CD4-positive, alpha-beta T cell treated with Interleukin-4 for 4 hours (primary cell): Measurements from ENCODE around the gene FAM221A.
"Not testable (repeated sequence)": the region's sequence is repeated elsewhere in the genome, so short reads cannot be mapped to it uniquely, and the experiment has no call there.

Experiments used
- DNase-seq: peaks from one replicate; pipeline ENCODE4 v3.0.0-alpha.2; 2020

FAM221A gene

DNA sequence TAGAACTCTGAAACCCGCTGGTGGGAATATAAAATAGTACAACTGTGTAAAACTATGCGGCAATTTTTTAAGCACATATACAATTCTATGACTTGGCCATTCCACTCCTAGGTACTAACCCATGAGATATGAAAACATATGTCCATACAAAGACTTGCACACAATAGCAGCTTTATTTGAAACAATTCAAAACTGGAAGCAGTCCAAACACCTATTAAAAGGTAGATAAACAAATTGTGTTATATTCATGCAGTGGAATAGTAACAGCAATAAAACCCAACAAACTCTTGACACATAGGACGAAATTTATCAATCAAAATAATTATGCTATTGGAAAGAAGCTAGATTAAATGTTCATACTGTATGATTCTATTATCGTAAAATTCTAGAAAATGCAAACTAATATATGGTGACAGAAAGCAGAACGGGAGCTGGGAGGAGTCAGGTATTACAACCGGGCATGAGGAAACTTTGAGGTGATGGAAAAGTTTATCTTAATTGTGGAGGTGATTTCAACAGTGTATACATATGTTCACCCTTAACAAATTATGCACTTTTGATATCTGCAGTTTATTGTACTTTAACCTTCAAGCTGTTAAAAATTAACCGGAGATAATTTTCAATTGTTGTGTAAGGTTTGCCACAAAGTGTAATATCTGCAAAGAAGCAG, 29.2 kb downstream of the FAM221A start:
- no peak for DNase-seq

DNA sequence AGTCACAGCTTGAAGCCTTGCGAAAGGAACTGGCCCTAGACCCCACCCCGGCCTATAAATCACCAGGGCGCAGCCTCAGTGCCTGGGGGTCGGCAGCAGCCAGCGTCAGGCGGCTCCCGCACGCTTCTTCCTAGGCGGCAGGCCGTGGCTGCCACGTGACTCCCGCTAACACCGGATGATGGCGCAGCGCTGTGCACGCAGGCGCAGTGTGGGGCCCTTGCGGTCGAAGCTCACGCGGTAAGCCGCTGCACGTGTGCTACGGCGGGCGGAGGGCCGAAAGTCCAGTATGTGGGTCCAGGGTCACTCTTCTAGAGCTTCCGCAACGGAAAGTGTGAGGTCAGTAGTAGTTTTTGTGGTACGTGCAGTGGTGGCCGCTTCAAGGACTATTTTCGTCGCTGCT, 30.0 kb downstream of the FAM221A start, which contains the start of gene STK31:
TSS of gene STK31 (plus strand) at position 220 of the 400 bp plus-strand sequence. CDS start at position 287, 67 bp downstream.
- no peak for DNase-seq

GRCh38 chr7:23712368-23713284, 32.6 kb downstream of the FAM221A start:
- peak; percentile 59 for DNase-seq

- DNase-seq: no peak
Observed at GRCh38 chr7:23713285-23714149, 33.5 kb downstream of the FAM221A start.

- no peak for DNase-seq
Observed at GRCh38 chr7:23714150-23714464, 34.1 kb downstream of the FAM221A start.

DNA sequence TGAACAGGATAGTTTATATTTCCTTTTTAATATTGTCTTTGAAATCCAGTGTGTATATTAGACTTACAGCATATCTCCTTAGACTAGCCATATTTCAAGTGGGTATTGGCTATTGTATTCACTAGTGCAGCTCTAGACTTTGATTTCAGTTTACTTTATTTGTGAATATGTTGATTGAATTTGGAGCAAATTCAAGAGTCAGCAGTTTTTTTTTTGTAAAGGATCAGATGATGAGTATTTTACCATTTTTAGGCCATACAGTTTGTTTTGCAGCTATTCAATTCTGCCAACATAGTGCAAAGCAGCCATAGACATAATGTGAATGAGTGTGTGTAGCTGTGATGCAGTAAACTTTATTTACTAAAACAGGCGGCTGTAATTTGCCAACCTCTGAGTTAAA, 34.6 kb downstream of the FAM221A start:
- DNase-seq: no peak

DNA sequence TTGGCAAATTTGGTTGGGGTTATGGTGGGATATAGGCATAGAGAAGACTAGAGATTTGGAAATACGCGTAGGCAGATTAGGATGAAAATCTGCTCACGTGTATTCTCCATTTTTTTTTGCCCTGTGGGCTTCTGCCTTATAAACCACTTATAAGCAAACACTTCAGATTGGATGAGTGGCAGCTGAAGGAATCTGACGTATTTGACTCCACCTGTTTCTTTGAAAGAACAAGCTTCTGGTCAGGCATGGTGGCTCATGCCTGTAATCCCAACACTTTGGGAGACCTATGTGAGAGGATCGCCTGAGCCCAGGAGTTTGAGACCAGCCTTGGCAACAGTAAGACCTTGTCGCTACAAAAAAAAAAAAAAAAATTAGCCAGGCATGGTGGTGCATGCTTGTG, 35.1 kb downstream of the FAM221A start:
- no peak for DNase-seq

DNA sequence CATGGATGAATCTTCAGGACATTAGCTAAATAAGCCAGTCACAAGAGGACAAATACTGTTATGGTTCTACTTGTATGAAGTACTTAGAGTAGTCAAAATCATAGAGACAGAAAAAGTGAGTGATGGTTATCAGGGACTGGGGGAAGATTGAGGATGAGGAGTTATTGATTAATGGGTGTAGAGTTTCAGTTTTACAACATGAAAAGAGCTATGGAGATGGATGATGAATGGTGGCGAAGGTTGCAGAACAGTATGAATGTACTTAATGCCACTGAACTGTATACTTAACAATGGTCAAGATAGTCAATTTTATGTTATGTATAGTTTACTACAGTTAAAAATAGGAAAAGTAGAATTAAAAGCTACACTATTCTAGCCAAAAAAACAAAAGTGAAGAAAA, 37.8 kb downstream of the FAM221A start:
- no peak for DNase-seq

DNA sequence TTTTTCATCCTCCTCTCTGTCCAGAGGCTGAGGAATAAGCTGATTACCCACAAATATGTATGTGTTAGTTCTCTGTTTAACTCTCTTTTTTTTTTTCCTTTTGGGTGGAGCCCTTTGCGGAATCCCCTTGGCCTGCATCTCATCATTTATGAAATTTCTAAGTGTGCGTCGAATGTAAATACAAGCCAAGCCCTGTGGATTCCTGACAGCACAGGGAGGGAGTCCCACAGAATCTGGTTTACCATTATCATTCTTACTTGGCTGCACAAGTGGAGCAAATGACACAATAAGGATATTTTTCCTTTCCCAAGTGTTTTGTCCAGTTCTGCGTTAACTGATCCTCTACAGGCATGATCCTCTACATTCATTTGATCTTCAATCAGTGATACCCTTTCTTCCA, 41.5 kb downstream of the FAM221A start:
- no peak for DNase-seq

DNA sequence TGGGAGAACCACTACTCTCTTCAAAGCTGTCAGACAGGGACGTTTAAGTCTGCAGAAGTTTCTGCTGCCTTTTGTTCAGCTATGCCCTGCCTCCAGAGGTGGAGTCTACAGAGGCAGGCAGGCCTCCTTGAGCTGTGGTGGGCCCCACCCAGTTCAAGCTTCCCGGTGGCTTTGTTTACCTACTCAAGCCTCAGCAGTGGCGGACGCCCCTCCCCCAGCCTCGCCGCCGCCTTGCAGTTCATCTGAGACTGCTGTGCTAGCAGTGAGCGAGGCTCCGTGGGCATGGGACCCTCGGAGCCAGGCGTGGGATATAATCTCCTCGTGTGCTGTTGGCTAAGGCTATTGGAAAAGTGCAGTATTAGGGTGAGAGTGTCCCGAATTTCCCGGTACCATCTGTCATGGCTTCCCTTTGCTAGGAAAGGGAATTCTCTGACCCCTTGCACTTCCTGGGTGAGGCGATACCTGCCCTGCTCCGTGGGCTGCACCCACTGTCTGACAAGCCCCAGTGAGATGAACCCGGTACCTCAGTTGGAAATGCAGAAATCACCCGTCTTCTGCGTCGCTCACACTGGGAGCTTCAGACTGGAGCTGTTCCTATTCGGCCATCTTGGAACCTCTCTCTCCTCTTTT, 42.7 kb downstream of the FAM221A start:
- DNase-seq: not testable (repeated sequence)

DNA sequence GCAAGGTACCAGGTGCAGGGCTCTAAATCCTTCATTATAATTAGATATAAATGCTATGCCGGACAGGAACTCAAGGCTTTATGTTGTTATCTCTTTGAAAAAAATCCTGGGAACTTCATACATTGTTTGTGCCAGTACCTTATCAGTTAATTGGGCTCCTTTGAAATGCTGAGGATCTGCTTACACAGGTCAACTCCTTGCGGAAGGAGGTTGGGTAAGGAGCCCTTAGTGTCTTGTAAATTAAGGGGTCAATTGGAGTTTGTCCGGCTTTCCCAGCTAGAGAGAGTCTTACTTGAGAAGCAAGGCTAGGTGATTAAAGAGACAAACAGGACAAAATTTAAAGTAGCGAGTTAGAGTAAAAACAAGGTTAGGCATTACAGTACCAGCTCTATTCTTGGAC, 44.1 kb downstream of the FAM221A start:
- DNase-seq: not testable (repeated sequence)

DNA sequence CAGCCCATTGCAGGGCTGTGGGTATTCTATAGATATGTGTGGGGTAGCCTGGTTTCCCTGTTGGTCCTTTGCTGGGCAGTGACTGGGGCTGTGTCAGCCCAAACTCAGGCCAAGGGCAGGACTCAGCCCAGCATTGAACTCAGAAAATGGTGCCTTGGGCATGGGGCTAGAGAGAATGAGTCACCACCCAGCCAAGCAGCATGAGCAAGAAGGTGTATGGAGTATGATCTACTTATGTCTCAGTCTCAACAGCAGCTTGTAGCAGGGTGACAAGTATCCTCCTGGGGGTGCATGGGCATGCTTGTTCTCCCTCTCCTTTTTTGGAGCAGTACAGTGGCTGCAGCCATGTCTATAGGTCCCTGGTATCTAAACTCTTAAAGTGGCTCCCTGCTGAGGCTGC, 62.1 kb downstream of the FAM221A start:
- DNase-seq: no peak

- DNase-seq: no peak
Observed at GRCh38 chr7:23743226-23743625, 63.2 kb downstream of the FAM221A start.

DNA sequence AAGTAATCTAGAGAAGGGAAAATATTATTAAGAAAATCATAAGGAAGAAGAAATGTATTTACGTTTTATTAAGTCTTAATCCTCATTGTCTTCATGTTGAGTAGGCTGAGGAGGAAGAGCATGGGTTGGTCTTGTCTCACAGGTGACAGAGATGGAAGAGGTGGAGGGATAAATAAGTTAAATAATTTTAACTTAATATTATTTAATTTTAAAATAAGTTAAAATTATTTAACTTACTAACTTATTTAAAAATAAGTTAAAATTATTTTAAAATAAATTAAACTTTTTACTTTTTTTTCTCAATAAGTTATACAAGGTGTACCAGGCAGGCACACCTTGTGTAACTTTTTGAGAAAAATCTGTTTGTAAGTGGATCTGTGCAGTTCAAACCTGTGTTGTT, 66.6 kb downstream of the FAM221A start:
- DNase-seq: no peak

- no peak for DNase-seq
Observed at GRCh38 chr7:23751852-23752251, 71.9 kb downstream of the FAM221A start.
